ENCODE measurements around the gene SUN1. TPM values are rescaled to one million over a fixed set of nuclear protein-coding genes. Genes with fewer than 3 reads are reported as not detected.
"Not testable (repeated sequence)": the region's sequence is repeated elsewhere in the genome, so short reads cannot be mapped to it uniquely, and the experiment has no call there.

Gene SUN1, protein sequence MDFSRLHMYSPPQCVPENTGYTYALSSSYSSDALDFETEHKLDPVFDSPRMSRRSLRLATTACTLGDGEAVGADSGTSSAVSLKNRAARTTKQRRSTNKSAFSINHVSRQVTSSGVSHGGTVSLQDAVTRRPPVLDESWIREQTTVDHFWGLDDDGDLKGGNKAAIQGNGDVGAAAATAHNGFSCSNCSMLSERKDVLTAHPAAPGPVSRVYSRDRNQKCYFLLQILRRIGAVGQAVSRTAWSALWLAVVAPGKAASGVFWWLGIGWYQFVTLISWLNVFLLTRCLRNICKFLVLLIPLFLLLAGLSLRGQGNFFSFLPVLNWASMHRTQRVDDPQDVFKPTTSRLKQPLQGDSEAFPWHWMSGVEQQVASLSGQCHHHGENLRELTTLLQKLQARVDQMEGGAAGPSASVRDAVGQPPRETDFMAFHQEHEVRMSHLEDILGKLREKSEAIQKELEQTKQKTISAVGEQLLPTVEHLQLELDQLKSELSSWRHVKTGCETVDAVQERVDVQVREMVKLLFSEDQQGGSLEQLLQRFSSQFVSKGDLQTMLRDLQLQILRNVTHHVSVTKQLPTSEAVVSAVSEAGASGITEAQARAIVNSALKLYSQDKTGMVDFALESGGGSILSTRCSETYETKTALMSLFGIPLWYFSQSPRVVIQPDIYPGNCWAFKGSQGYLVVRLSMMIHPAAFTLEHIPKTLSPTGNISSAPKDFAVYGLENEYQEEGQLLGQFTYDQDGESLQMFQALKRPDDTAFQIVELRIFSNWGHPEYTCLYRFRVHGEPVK
- total RNA-seq = 177 TPM
- long read RNA-seq, full-length matches to known transcripts = 9 of 290 reads
- long read RNA-seq, partial matches to known transcripts = 51 of 290 reads
- long read RNA-seq, other reads (novel, unspliced or antisense) = 230 of 290 reads

DNA sequence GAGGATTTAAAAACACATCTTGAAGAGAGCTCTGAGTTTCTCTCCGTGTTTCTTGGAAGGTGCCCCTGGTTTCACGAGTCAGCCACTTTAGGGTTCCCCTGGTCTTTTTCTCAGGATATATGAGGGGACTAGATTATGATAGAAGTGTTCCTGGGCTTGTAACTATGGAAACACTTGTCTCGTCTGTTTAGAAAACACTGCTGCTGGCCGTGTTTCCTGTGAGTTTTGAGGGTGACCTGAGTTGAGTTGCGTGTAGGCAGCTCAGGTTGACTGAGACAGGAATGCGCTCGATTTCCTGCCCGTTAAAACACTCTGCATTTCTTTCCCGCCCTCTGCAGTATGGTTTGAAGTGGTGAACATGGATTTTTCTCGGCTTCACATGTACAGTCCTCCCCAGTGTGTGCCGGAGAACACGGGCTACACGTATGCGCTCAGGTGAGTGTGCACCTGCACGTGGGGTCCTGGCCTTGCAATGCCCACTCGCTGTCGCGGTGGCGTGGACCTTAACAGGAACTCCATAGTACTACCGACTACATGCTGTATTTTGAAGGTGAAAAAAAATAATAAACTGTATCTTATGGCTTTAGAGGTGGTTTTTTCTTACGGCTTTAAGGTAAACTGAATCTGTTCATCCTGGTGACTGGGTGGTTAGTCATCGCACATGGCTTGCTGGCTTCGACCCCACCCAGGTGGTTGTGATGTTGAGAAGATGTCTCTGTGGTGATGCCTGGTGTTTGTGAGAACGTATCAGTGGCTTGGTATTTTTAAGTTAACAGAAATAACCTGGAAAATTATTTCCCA lies at the start of gene SUN1:
TSS of gene SUN1 (plus strand) at position 310 of the 801 bp plus-strand sequence. CDS start at position 359, 49 bp downstream.
- intact Hi-C loops (cut with DNase I) = loop anchor here (5.0 kb wide), 1 partner anchor 35 kb away; no protein-coding TSS in a partner anchor
- DNase-seq = peak; percentile 37
- peak; percentile 38 for ATAC-seq (ENCODE audit: poor library complexity)

DNA sequence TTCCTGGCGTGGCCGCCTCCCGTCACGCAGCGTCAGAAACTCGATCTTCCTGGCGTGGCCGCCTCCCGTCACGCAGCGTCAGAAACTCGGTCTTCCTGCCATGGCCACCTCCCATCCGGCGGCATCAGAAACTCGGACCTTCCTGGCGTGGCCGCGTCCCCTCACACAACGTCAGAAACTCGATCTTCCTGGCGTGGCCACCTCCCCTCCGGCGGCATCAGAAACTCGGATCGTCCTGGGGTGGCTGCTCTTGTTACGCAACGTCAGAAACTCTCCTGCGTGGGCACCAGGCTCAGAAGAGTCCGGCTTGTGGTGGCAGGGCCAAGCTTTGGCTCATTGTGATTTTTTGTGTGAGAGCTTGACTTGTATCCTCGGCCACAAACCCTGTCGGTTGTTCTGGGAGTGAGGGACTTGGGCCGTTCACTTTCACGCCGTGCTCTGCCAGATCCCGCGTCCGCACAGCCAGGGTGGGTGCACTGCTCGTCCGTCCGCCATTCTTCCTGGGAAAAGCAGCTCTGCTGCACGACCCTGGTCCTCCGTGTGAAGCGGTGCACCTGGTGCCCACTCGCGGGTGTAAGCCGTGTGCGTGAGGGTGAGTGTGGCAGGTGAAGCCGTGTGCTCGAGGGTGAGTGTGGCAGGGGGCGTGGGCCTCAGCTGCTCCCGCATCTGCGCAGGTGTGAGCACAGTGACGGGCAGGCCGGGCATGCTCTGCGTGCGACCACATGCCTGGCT lies 49.4 kb upstream of the SUN1 start:
- intact Hi-C loops (cut with DNase I) = no loop called here
- ATAC-seq (ENCODE audit: poor library complexity) = no peak
- peak; percentile 34 for DNase-seq

GRCh38 chr7:783556-784490 lies 48.5 kb upstream of the SUN1 start:
- intact Hi-C loops (cut with DNase I) = no loop called here
- no peak for ATAC-seq (ENCODE audit: poor library complexity)
- DNase-seq = peak; percentile 20

- no peak for ATAC-seq (ENCODE audit: poor library complexity)
- peak; percentile 30 for DNase-seq
- intact Hi-C loops (cut with DNase I) = no loop called here
Measured at GRCh38 chr7:784971-785370, 47.3 kb upstream of the SUN1 start.

DNA sequence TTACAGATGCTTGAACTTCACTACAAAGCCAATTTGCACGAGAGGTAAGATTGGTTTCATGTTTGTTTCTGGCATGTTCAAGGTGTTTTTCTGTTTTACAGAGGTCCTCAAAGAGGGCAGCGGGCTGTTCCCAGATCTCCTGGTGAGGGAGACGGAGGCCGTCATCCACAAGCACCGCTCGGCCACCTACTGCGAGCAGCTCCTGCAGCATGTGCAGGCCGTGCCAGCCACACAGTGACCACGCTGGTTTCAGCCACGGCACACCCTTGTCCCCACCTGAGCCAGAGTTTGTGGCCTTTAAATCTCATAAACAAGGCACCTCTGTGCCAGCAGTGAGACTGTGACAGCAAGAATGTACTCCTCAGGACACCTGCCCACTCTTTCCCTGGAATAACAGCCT lies 46.9 kb upstream of the SUN1 start:
- intact Hi-C loops (cut with DNase I) = no loop called here
- DNase-seq (peak; percentile 30), ATAC-seq (ENCODE audit: poor library complexity) (no peak)

GRCh38 chr7:786472-787255 lies 45.6 kb upstream of the SUN1 start:
- peak; percentile 85 for DNase-seq
- peak; percentile 86 for ATAC-seq (ENCODE audit: poor library complexity)
- intact Hi-C loops (cut with DNase I) = loop anchor here (2.0 kb wide), 1 partner anchor 88 kb away; no protein-coding TSS in a partner anchor

DNA sequence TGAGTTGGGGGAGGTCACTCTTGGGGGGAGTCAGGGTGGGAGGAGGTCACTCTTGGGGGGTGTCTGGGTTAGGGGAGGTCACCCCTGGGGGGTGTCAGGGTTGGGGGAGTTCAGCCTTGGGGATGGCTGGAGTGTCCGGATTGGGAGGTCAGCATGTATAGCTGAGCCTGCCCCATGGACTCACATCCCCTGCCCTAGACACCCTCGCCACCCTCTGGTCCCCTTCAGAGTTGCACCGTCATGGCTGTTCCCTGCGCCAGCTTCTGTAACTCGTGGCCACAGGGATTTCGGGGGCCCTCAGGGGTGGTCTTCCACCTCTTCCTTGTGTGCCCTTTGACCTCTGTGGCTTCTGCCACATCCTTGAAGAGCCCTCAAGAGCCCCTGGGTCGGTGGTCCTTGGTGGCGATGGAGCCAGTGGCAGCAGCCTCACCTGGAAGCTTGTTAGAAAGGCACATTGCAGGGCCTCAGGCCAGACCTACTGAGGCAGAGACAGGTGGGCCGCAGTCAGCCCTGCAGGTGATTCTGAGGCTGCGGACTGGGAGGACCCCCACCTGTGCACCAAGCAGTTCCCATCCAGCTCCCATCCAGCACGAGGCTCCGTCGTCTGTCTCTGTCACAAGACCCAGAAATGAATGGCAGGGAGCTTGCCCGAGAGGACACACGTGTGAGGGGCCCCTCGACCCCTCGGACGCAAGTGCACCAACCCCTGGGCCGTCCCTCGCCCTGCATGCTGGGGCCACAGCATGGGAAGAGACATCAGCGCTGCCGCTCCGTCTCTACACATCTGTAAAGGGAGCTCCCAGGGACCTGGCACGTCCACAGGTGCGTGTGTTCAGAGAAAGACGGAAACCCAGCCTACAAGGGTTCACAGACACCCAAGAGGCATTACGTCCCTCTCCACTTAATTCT lies 44.7 kb upstream of the SUN1 start:
- no peak for ATAC-seq (ENCODE audit: poor library complexity)
- no peak for DNase-seq
- intact Hi-C loops (cut with DNase I) = loop anchor here (2.0 kb wide), 1 partner anchor 87 kb away; no protein-coding TSS in a partner anchor

DNA sequence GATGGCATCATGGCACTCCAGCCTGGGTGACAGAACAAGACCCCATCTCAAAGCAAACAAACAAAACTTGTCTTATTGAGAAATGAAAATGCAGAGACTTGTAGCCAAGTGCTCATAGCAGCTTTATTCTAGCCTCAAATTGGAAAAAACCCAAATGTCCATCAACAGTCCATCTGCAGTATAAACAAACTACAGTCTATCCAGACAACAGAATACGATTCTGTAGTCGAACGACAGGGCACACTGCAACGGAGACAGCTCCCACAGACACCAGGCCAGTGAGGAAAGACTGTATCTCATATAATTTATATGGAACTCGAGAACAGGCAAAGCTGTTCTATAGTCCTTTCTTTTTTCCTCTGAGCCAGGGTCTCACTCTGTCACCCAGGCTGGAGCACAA lies 40.8 kb upstream of the SUN1 start:
- no peak for DNase-seq
- no peak for ATAC-seq (ENCODE audit: poor library complexity)
- intact Hi-C loops (cut with DNase I) = no loop called here

GRCh38 chr7:794207-794606 lies 38.1 kb upstream of the SUN1 start:
- intact Hi-C loops (cut with DNase I) = no loop called here
- ATAC-seq (ENCODE audit: poor library complexity) = peak; percentile 25
- DNase-seq = no peak

- DNase-seq = no peak
- intact Hi-C loops (cut with DNase I) = no loop called here
- ATAC-seq (ENCODE audit: poor library complexity) = peak; percentile 31
Measured at GRCh38 chr7:794671-795329, 37.5 kb upstream of the SUN1 start.

GRCh38 chr7:796434-797169 lies 35.7 kb upstream of the SUN1 start:
- intact Hi-C loops (cut with DNase I); ATAC-seq (ENCODE audit: poor library complexity); DNase-seq: not testable (repeated sequence)

DNA sequence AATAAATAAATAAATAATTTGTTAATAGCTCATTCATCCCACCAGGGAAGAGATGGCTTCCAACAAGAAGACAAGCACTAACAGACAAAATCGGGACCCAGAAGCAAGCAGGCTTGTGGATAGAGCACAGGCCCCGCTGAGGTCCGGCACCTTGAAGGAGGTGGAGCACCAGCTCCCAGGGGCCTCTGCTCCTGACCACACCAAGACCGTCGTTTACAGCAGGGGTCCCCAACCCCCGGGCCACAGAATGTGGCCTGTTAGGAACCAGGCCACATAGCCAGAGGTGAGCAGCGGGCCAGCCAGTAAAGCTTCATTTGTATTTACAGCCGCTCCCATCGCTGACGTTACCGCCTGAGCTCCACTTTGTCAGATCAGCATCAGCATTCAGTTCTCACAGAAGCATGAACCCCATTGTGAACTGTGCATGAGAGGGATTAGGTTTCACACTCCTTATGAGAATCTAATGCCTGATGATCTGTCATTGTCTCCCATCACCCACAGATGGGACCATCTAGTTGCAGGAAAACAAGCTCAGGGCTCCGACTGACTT lies 33.3 kb upstream of the SUN1 start:
- intact Hi-C loops (cut with DNase I) = no loop called here
- DNase-seq = no peak
- no peak for ATAC-seq (ENCODE audit: poor library complexity)

DNA sequence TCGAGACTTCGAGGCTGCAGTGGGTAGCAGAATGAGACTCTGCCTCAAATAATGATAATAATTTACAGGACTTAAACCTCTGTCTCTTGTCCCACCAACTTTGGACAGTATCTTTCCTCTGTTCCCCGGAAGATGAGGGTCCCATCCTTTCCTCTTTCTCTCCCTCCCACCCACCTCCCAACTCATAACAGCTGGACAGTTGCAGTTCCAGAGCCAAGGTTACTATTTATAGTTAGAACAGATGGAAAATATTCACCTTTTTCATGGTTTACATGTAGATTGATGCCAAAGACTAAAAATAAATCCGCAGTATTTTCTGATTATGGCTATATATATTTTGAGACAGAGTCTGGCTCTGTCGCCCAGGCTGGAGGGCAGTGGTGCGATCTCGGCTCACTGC lies 31.6 kb upstream of the SUN1 start:
- DNase-seq (no peak), ATAC-seq (ENCODE audit: poor library complexity) (no peak)
- intact Hi-C loops (cut with DNase I) = no loop called here

DNA sequence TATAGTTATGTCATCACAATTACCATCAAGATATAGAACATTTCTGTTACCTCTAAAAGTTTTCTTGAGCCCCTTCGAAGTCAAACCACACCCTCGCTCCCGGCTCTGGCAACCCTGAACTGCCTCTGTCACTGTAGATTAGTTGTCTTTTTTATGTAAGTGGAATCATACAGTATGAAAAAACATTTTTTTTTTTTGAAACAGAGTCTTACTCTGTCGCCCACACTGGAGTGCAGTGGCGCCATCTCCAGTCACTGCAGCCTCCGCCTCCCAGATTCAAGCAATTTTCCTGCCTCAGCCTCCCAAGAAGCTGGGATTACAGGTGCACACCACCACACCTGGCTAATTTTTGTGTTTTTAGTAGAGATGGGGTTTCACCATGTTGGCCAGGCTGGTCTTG lies 30.9 kb upstream of the SUN1 start:
- DNase-seq; intact Hi-C loops (cut with DNase I); ATAC-seq (ENCODE audit: poor library complexity): not testable (repeated sequence)
